HG03432 (cell line): Measurements from ENCODE around the gene TCAIM.

Experiments
- ATAC-seq: cut with Tn5 transposase; IDR thresholded peaks from one replicate; pipeline ENCODE4 v1.9.1; 2021; ENCODE audit warnings: mild to moderate bottlenecking, moderate library complexity; ENCODE audit not compliant: unreplicated experiment

TCAIM gene

GRCh38 chr3:44338010-44338827, at the start of gene TCAIM:
Gene TCAIM (plus strand): TSS chr3:44338766. CDS start chr3:44354783, 16,017 bp downstream.
- peak; percentile 92 for ATAC-seq

GRCh38 chr3:44289882-44290462, 48.6 kb upstream of the TCAIM start:
- no peak for ATAC-seq

- no peak for ATAC-seq
These were observed 46.3 kb upstream of the TCAIM start for GRCh38 chr3:44292276-44292675.

GRCh38 chr3:44292947-44293346, 45.6 kb upstream of the TCAIM start:
- no peak for ATAC-seq

DNA sequence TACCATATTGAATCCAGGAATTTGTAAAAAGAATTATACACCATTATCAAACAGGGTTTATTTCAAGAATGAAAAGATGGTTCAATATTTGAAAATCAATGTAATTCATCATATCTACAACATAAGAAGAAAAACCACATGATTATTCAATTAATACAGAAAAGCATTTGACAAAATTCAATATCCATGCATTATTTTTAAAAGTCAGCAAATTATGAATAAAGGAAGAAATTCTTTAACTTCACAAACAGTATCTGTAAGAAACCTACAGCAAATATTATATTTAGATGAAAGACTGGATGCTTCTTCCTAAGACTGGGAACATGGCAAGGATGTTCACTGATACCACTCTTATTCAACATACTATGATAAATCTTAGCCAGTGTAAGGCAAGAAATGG, 41.3 kb upstream of the TCAIM start:
- no peak for ATAC-seq

GRCh38 chr3:44301746-44302145, 36.8 kb upstream of the TCAIM start:
- ATAC-seq: no peak

DNA sequence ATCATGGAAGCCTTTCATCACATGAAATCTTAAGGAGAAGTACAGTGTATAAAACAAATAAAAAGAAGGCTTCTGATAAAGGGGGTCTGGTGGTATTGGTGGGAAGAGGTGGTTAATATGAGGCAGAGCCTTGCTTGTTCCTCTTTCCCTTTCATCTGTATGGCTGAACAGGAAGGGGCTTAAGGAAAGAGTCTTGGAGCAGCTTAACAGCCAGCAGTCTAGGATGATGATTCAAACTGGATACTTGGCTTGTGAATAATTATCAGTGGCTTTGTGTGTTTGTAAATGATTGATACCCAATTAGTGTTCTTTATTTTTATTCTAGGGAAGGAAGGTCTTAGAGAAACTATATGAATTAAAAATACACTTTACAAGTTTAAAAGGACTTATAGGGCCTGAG, 29.1 kb upstream of the TCAIM start:
- no peak for ATAC-seq

DNA sequence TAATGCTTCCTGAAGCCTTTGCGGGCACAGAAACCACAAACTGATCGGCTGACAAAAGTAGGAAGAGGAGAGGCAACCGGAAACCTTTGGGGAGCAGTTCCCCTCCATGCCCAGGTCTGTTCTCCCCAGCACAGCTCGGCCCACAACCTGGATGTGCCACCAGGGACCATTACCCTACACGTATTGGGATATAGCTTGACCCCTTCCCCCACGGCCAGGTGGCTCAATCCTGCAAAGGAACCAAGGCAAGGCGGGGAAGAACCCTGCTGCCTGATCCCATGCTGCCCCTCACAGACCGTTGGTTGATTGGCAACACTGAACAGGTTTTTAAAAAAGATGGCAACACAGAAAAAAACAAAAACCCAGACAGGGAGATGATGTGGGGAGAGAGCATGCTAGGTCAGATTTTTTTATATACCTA, 19.7 kb upstream of the TCAIM start:
- no peak for ATAC-seq

DNA sequence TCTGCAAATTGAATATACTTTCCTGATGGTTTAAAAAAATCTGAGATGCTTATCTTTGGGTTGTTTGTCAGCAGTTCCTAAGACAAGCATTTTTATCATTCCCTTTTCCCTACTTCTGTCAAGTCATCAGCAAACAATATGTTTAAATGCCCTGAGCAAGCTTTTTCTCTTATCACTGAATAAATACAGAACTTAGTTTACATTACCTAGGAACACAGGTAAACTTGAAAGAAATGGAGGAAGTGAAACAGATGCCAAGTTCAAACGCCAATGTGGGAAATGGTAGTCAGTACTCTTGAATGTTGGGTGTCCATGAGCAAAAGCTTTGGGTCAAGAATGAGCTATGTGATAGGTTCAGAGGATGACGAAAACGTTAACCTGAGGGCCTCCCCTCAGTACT, 17.2 kb upstream of the TCAIM start:
- no peak for ATAC-seq

DNA sequence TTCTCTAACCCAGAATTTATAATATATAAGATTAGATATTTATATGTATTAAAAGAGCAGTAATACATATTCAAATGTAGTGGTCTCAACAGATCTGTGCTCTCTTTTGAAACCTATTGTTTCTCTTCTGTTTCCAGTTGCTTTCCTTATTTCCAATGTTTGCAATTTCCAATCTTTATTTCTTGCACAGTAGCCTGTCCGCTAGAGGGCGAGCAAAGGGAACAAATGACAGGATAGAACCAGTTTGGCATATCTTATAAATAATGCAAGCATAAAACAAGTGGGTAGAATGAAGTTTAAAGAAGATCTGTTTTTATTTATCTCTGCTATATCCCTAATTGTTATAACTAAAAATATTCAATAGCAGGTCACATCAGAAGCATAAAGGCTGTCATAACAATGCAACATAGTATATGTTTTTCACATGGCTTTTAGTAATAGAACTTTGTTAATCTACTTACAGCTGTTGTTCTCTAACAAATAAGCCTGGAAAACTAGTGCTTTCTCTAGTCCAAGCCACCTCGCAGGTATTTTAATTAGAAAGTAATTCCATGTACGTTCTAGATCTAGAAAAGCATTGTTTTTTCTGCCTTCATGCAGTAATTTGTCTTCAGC, 15.1 kb upstream of the TCAIM start:
- no peak for ATAC-seq

DNA sequence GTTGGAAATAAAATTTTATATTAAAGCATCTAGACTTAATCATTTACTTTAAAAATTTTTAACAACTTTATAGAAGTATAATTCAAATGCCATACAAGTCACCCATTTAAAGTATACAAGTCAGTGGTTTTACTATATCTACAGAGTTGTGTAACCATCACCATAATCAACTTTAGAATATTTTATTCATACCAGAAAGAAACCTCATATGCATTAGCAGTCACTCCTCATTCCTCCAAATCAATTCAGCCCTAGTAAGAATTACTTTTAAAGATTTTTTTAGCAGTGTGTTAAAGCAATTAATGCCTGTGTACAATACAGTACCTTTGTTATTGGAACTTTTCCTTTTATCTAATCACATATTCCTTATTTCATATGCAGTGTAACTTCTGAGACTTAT, 14.0 kb upstream of the TCAIM start:
- ATAC-seq: no peak

- ATAC-seq: no peak
These were observed 12.5 kb upstream of the TCAIM start for GRCh38 chr3:44326019-44326418.

- no peak for ATAC-seq
These were observed 12.1 kb upstream of the TCAIM start for GRCh38 chr3:44326515-44326914.

- ATAC-seq: no peak
These were observed 8.6 kb upstream of the TCAIM start for GRCh38 chr3:44329946-44330345.

DNA sequence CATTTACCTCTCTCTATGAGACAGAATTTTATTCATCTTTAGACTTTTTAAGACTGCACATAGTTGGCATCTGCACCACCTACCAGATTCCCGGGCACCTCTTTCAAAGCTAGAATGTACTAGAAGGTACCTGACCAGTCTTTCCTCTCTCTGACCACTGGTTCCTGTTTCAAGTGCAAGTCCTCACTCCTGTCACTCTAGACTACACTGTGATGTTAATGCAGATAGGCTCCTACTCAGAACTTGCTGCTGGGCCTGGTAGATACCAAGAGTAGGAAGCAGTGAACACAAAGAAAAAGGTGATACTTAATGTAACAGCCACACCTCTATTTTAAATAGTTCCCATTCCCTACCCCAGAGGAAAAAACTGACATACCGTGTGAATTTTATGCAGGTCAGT, 8.1 kb upstream of the TCAIM start:
- no peak for ATAC-seq

GRCh38 chr3:44334326-44334725, 4.2 kb upstream of the TCAIM start:
- ATAC-seq: no peak

- no peak for ATAC-seq
These were observed 1.2 kb upstream of the TCAIM start for GRCh38 chr3:44337248-44337785.

DNA sequence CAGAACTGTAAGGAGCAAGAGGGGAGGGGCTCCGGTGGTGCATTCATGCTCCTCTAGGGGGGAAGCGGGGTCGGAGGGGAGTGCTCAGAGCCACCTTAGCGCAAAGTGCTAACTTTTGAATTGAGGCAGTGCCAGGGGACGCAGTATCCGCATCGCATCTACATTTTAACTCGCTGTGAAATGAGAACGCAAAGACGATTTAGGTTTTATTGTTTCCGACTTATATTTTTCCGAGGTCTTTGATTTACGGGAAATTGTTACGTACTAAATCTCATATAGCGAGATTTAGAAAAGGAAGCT, 212 bp downstream of the TCAIM start:
- no peak for ATAC-seq

- ATAC-seq: no peak
These were observed 853 bp downstream of the TCAIM start for GRCh38 chr3:44339181-44340057.

GRCh38 chr3:44340058-44340395, 1.5 kb downstream of the TCAIM start:
- no peak for ATAC-seq

DNA sequence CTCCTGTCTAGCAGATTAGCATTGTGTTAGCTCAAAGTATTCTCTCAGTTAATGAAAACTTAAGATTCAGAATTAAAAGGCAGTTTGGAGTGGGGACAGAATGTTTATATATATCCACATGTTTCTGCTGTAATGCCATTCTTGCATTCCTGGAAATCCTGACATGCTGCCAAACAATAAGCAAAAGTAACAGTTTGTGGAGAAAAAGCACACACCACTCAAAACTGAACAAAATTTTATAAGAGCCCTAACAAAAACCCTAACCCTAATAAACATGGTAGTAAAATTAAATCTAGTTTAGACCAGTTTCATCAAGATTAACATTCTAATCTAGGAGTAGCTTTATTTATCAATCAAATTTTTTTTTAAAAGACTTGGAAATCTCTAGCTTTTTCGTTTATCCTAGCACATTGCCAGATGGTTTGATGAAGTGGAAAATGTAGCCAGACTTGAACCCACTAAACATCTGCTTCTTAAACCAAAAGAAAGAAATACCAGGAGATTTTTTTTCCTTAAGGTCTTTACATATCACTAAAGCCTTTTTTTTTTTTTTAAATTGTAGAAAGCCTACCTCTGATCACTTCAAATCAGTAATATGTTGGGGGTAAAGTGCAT, 3.7 kb downstream of the TCAIM start:
- no peak for ATAC-seq
